Measurements from ENCODE around the gene TMEM179.

DNA sequence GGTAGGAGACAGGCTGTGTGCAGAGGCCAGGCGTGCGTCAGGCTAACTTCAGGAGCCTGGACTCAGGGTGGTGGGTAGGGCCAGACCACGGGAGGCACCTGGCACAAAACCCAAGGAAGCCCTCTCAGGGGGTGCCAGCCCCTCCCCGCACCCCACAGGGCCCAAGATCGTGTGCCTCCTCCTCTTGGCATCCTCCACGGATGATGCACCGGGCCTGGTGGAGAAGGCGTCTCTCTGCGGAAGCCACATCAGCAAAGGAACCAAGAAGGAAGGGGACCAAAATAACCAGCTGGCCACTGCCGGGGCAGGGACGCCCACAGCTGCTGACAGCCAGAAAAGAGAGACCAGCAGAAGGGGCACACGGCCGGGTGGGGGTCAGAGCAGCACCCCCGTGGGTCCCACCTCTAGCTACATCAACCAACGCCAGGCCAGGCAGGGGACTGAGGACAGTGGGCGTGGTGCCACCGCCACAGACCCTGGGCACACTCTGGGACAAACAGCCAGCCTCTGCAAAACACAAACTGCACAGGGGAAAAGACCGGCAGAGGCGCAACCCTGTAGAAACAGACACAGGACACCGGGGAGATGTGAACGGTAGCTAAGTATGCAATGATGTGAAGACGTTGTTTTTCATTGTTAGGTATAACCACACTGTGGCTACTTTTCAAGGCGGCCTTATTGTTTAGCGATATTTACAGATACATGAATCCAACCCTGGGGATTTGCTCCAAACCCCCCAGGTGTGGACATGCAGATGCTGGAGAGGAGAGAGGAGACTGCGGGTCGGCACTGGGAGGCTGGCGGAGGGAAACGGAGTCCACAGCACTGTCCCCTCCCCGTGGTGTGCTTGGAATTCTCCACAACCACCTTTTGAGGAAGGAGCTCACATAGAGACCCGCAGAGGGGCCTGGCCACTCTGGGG lies 51.1 kb downstream of the TMEM179 start:
- TF ChIP-seq NFIC (IDR thresholded peaks at IDR 0.05; ENCODE audit: low read depth, low read length) (no peak), ZZZ3 (IDR thresholded peaks at IDR 0.05; ENCODE audit: control insufficient read depth, insufficient read length, low read depth) (no peak), SP1 (IDR thresholded peaks at IDR 0.05; ENCODE audit: low read depth, low read length) (no peak), RB1 (IDR thresholded peaks at IDR 0.05; ENCODE audit: borderline replicate concordance) (no peak), POLR2AphosphoS5 (IDR thresholded peaks at IDR 0.05; ENCODE audit: low read length) (no peak), RAD21 (IDR thresholded peaks at IDR 0.05; ENCODE audit: insufficient read depth, low read depth, low read length) (no peak), SMC3 (IDR thresholded peaks at IDR 0.05; ENCODE audit: borderline replicate concordance, low read length) (no peak), POLR2A (IDR thresholded peaks at IDR 0.05; ENCODE audit: low read depth, low read length) (no peak), FOXK2 (IDR thresholded peaks at IDR 0.05) (no peak), JUND (IDR thresholded peaks at IDR 0.05; ENCODE audit: low read depth, low read length) (no peak)
- TF ChIP-seq, protein P1, sequence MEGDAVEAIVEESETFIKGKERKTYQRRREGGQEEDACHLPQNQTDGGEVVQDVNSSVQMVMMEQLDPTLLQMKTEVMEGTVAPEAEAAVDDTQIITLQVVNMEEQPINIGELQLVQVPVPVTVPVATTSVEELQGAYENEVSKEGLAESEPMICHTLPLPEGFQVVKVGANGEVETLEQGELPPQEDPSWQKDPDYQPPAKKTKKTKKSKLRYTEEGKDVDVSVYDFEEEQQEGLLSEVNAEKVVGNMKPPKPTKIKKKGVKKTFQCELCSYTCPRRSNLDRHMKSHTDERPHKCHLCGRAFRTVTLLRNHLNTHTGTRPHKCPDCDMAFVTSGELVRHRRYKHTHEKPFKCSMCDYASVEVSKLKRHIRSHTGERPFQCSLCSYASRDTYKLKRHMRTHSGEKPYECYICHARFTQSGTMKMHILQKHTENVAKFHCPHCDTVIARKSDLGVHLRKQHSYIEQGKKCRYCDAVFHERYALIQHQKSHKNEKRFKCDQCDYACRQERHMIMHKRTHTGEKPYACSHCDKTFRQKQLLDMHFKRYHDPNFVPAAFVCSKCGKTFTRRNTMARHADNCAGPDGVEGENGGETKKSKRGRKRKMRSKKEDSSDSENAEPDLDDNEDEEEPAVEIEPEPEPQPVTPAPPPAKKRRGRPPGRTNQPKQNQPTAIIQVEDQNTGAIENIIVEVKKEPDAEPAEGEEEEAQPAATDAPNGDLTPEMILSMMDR (IDR thresholded peaks at IDR 0.05 in 2 of 3, conservative IDR thresholded peaks at IDR 0.05 in 1 of 3; ENCODE audit: control insufficient read depth in 2 of 3, extremely low read depth in 1 of 3, insufficient read depth in 1 of 3, low read depth in 3 of 3, low read length in 3 of 3), result no peak
- TF ChIP-seq, protein P2, sequence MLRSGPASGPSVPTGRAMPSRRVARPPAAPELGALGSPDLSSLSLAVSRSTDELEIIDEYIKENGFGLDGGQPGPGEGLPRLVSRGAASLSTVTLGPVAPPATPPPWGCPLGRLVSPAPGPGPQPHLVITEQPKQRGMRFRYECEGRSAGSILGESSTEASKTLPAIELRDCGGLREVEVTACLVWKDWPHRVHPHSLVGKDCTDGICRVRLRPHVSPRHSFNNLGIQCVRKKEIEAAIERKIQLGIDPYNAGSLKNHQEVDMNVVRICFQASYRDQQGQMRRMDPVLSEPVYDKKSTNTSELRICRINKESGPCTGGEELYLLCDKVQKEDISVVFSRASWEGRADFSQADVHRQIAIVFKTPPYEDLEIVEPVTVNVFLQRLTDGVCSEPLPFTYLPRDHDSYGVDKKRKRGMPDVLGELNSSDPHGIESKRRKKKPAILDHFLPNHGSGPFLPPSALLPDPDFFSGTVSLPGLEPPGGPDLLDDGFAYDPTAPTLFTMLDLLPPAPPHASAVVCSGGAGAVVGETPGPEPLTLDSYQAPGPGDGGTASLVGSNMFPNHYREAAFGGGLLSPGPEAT (IDR thresholded peaks at IDR 0.05; ENCODE audit: low read depth), result no peak
- TF ChIP-seq, protein P3, sequence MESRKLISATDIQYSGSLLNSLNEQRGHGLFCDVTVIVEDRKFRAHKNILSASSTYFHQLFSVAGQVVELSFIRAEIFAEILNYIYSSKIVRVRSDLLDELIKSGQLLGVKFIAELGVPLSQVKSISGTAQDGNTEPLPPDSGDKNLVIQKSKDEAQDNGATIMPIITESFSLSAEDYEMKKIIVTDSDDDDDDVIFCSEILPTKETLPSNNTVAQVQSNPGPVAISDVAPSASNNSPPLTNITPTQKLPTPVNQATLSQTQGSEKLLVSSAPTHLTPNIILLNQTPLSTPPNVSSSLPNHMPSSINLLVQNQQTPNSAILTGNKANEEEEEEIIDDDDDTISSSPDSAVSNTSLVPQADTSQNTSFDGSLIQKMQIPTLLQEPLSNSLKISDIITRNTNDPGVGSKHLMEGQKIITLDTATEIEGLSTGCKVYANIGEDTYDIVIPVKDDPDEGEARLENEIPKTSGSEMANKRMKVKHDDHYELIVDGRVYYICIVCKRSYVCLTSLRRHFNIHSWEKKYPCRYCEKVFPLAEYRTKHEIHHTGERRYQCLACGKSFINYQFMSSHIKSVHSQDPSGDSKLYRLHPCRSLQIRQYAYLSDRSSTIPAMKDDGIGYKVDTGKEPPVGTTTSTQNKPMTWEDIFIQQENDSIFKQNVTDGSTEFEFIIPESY (IDR thresholded peaks at IDR 0.05), result no peak
